SK-N-SH treated with all-trans-retinoic acid at 6 μM for 48 hours (cell line): ENCODE measurements around the gene GCN1.

ENCODE experiments used
- ATAC-seq: fragments of 200-7000 bp; cut with Tn5 transposase; 3 replicates; pipeline ENCODE4 v1.9.1; 2020; ENCODE audit warnings: mild to moderate bottlenecking, moderate library complexity
- ARNTL ChIP-seq: fragments of 450-650 bp; formaldehyde crosslinking; IDR thresholded peaks from 2 replicates; pipeline ENCODE4 v1.5.0; 2020; ENCODE audit warnings: low read depth, mild to moderate bottlenecking, moderate library complexity, borderline replicate concordance
- BACH2 ChIP-seq: fragments of 250-450 bp; sonication (Bioruptor Pico); IDR thresholded peaks from 2 replicates; pipeline ENCODE4 v1.9.0; 2021; ENCODE audit warnings: mild to moderate bottlenecking, borderline replicate concordance
- CREB5 ChIP-seq: fragments of 250-450 bp; sonication (Bioruptor Pico); IDR thresholded peaks from 2 replicates; pipeline ENCODE4 v1.5.1; 2020; ENCODE audit warnings: low read depth, mild to moderate bottlenecking, moderate library complexity
- CSDC2 ChIP-seq: fragments of 250-450 bp; sonication (Bioruptor Pico); IDR thresholded peaks from 2 replicates; pipeline ENCODE4 v1.5.0; 2020; ENCODE audit warnings: mild to moderate bottlenecking, moderate library complexity
- CSRNP3 ChIP-seq: fragments of 250-450 bp; sonication (Bioruptor Pico); IDR thresholded peaks from 2 replicates; pipeline ENCODE4 v1.5.1; 2021; ENCODE audit warnings: mild to moderate bottlenecking, moderate library complexity
- ESRRG ChIP-seq: fragments of 250-450 bp; sonication (Bioruptor Pico); IDR thresholded peaks from 2 replicates; pipeline ENCODE4 v1.6.1; 2021; ENCODE audit warnings: mild to moderate bottlenecking
- GLIS3 ChIP-seq: fragments of 250-450 bp; sonication (Bioruptor Pico); IDR thresholded peaks from 2 replicates; pipeline ENCODE4 v1.5.0; 2020; ENCODE audit warnings: mild to moderate bottlenecking, moderate library complexity
- ISL1 ChIP-seq: fragments of 250-450 bp; sonication (Bioruptor Pico); IDR thresholded peaks from 2 replicates; pipeline ENCODE4 v2.1.2; 2022; ENCODE audit warnings: mild to moderate bottlenecking, moderate library complexity
- OSR1 ChIP-seq: fragments of 250-450 bp; sonication (Bioruptor Pico); IDR thresholded peaks from 2 replicates; pipeline ENCODE4 v1.8.0; 2022; ENCODE audit warnings: moderate library complexity, mild to moderate bottlenecking, inconsistent platforms
- PATZ1 ChIP-seq: fragments of 250-450 bp; sonication (Bioruptor Pico); IDR thresholded peaks from 2 replicates; pipeline ENCODE4 v1.8.0; 2020; ENCODE audit warnings: mild to moderate bottlenecking, moderate library complexity, borderline replicate concordance
- POU6F1 ChIP-seq: fragments of 250-450 bp; sonication (Bioruptor Pico); IDR thresholded peaks from 2 replicates; pipeline ENCODE4 v1.8.0; 2021; ENCODE audit warnings: low read depth, mild to moderate bottlenecking, moderate library complexity, borderline replicate concordance
- PPARA ChIP-seq: fragments of 250-450 bp; sonication (Bioruptor Pico); IDR thresholded peaks from 2 replicates; pipeline ENCODE4 v1.5.0; 2020; ENCODE audit warnings: mild to moderate bottlenecking, borderline replicate concordance
- RARB ChIP-seq: fragments of 250-450 bp; sonication (Bioruptor Pico); IDR thresholded peaks from 2 replicates; pipeline ENCODE4 v1.8.0; 2021; ENCODE audit warnings: mild to moderate bottlenecking, moderate library complexity
- SNAI2 ChIP-seq: fragments of 250-450 bp; sonication (Bioruptor Pico); IDR thresholded peaks from 2 replicates; pipeline ENCODE4 v1.5.0; 2020; ENCODE audit warnings: mild to moderate bottlenecking, moderate library complexity
- TCF4 ChIP-seq: fragments of 250-450 bp; sonication (Bioruptor Pico); IDR thresholded peaks from 2 replicates; pipeline ENCODE4 v1.8.0; 2021; ENCODE audit warnings: mild to moderate bottlenecking, moderate library complexity, borderline replicate concordance
- TOX ChIP-seq: fragments of 250-450 bp; sonication (Bioruptor Pico); IDR thresholded peaks from 2 replicates; pipeline ENCODE4 v1.8.0; 2021; ENCODE audit warnings: mild to moderate bottlenecking, moderate library complexity, borderline replicate concordance
- TSHZ2 ChIP-seq: fragments of 250-450 bp; sonication (Bioruptor Pico); IDR thresholded peaks from 2 replicates; pipeline ENCODE4 v1.5.0; 2020; ENCODE audit warnings: mild to moderate bottlenecking, moderate library complexity
- ZC3H10 ChIP-seq: fragments of 250-450 bp; sonication (Bioruptor Pico); IDR thresholded peaks from 2 replicates; pipeline ENCODE4 v1.5.1; 2021; ENCODE audit warnings: mild to moderate bottlenecking, moderate library complexity
- ZFP3 ChIP-seq: fragments of 250-450 bp; sonication (Bioruptor Pico); IDR thresholded peaks from 2 replicates; pipeline ENCODE4 v1.5.0; 2020; ENCODE audit warnings: mild to moderate bottlenecking, moderate library complexity
- ZFP30 ChIP-seq: fragments of 450-650 bp; formaldehyde crosslinking; IDR thresholded peaks from 2 replicates; pipeline ENCODE4 v1.5.0; 2022; ENCODE audit warnings: mild to moderate bottlenecking, moderate library complexity
- ZNF565 ChIP-seq: fragments of 450-650 bp; formaldehyde crosslinking; conservative IDR thresholded peaks from 2 replicates; pipeline ENCODE4 v1.5.0; 2020; ENCODE audit warnings: low read depth, mild to moderate bottlenecking, moderate library complexity
- ZNF70 ChIP-seq: fragments of 450-650 bp; formaldehyde crosslinking; IDR thresholded peaks from 2 replicates; pipeline ENCODE4 v1.5.0; 2020; ENCODE audit warnings: mild to moderate bottlenecking, moderate library complexity
- ZNF8 ChIP-seq: fragments of 450-650 bp; formaldehyde crosslinking; IDR thresholded peaks from 2 replicates; pipeline ENCODE4 v1.5.0; 2020; ENCODE audit warnings: mild to moderate bottlenecking, moderate library complexity

GCN1 gene

GRCh38 chr12:120194534-120195395 is at the start of gene GCN1:
TSS of gene GCN1 (minus strand) at chr12:120194715. CDS start at chr12:120194697, 18 bp downstream.
- TF ChIP-seq PPARA = no peak
- no peak for TF ChIP-seq SNAI2 (CRISPR knock-in tag)
- TF ChIP-seq ZFP3 (CRISPR knock-in tag) = peak; percentile 29; the same call in 1 of the 2 replicates
- TF ChIP-seq ZNF8 (CRISPR knock-in tag) = 0 out of 2 replicates have a peak, but pooled peaks have one; percentile 22
- no peak for TF ChIP-seq CREB5 (CRISPR knock-in tag)
- TF ChIP-seq PATZ1 = peak; percentile 10; the same call in 1 of the 2 replicates
- no peak; the same call in 1 of the 2 replicates for TF ChIP-seq ZFP30 (CRISPR knock-in tag)
- TF ChIP-seq POU6F1 (CRISPR knock-in tag) = no peak
- no peak for TF ChIP-seq BACH2 (CRISPR knock-in tag)
- no peak for TF ChIP-seq ARNTL (CRISPR knock-in tag)
- TF ChIP-seq CSRNP3 (CRISPR knock-in tag) = 0 out of 2 replicates have a peak, but pooled peaks have one; percentile 56
- TF ChIP-seq CSDC2 = peak; percentile 73; the same call in 1 of the 2 replicates
- no peak for TF ChIP-seq ZC3H10 (CRISPR knock-in tag)
- TF ChIP-seq ISL1 = no peak
- no peak for TF ChIP-seq TSHZ2 (CRISPR knock-in tag)
- TF ChIP-seq GLIS3 = no peak
- no peak for TF ChIP-seq ZNF565 (CRISPR knock-in tag)
- TF ChIP-seq TOX = 0 out of 2 replicates have a peak, but pooled peaks have one; percentile 5
- no peak for TF ChIP-seq RARB (CRISPR knock-in tag)
- no peak for TF ChIP-seq ZNF70 (CRISPR knock-in tag)
- no peak for TF ChIP-seq OSR1 (CRISPR knock-in tag)
- no peak for TF ChIP-seq TCF4
- no peak for TF ChIP-seq ESRRG

GRCh38 chr12:120242971-120243699 is 48.6 kb upstream of the GCN1 start:
- TF ChIP-seq PATZ1 (no peak), ZNF70 (CRISPR knock-in tag) (no peak), SNAI2 (CRISPR knock-in tag) (no peak), ISL1 (no peak), RARB (CRISPR knock-in tag) (no peak), GLIS3 (no peak), ARNTL (CRISPR knock-in tag) (no peak), CSRNP3 (CRISPR knock-in tag) (no peak), TCF4 (no peak), ZNF8 (CRISPR knock-in tag) (no peak), ZFP3 (CRISPR knock-in tag) (no peak), ZC3H10 (CRISPR knock-in tag) (no peak), OSR1 (CRISPR knock-in tag) (no peak)
- TF ChIP-seq, all 23 proteins: peak for 0
- ATAC-seq = no peak

More at GRCh38 chr12:120194534-120195395, at the start of gene GCN1:
- ATAC-seq = peak; percentile 86
